ENCODE measurements around the gene NCF4.

DNA sequence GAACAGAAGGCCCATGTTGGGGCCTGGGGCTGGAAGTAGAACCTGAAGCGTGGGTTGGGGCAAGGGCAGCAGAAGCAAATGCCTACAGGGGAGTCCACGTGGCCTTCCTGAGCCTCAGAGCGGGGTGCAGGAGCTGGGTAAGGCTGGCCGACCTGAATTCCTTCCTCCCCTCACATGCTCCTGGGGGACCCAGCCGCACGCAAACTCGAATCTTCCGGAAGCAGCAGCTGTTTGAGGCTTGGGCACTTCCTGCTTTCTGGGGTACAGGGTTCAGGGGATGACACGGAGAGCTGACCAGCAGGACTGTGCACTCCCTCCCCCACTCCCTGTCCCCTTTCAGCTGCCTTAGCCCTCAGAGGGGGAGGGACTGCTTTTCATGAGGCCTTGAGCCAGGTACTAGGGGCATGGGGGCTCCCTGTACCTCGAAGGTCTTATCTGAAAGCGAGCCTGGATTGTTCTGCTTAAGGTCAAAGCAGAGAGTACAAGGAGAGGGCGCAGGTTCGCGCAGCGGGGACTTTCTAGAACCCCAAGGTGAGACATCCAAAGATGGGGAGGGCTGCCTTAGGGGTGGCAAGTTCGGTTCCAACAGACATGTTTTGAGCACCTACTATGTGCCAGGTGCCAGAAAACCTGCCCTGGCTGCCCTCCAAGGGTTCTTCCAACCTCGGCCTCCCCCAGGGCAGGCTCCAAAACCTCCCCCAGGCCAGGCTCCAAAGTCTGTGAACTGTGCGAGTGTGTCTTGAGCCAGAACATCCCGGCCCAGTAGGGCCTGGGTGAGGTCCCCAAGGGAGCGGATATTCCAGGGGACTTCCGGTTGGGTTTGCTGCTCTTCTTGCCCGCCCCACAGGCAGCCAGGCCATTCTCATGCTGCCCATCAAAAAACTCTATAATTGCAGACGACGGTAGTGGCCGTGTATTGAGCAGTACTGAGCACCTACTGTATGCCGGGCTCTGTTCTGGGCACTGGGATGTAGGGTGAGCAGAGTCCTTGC, 1.7 kb downstream of the NCF4 start:
- TF ChIP-seq, protein P1, sequence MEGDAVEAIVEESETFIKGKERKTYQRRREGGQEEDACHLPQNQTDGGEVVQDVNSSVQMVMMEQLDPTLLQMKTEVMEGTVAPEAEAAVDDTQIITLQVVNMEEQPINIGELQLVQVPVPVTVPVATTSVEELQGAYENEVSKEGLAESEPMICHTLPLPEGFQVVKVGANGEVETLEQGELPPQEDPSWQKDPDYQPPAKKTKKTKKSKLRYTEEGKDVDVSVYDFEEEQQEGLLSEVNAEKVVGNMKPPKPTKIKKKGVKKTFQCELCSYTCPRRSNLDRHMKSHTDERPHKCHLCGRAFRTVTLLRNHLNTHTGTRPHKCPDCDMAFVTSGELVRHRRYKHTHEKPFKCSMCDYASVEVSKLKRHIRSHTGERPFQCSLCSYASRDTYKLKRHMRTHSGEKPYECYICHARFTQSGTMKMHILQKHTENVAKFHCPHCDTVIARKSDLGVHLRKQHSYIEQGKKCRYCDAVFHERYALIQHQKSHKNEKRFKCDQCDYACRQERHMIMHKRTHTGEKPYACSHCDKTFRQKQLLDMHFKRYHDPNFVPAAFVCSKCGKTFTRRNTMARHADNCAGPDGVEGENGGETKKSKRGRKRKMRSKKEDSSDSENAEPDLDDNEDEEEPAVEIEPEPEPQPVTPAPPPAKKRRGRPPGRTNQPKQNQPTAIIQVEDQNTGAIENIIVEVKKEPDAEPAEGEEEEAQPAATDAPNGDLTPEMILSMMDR (IDR thresholded peaks at IDR 0.05): no peak
- no peak for TF ChIP-seq POLR2A (IDR thresholded peaks at IDR 0.05)
